K562 (cell line): ENCODE measurements around the gene UGT3A2. TPM values are rescaled to one million over a fixed set of nuclear protein-coding genes. Genes with fewer than 3 reads are reported as not detected.
A peak's percentile ranks its signal among the peaks of the same experiment; 100 is the strongest.

Experiments used
- ATAC-seq: fragments of 200-7000 bp; cut with Tn5 transposase; 3 replicates; pipeline ENCODE4 v1.9.1; 2020; ENCODE audit warnings: moderate library complexity
- BruUV-seq: library from RNA; stranded (reverse); fragments of 400-500 nt; replicated peaks from 2 replicates; lab custom pipeline; 2021; lab: Mats Ljungman, UMichigan
- CTCF ChIA-PET: fragments of 300-600 bp; formaldehyde crosslinking; extraction: SDS; loops from one replicate; lab custom pipeline; 2021; ENCODE audit warnings: low intra/inter-chr PET ratio; lab: Yijun Ruan, JAX
- POLR2A ChIA-PET: fragments of 300-600, 350-650 bp; sonication (Branson Sonifier 250); formaldehyde crosslinking; extraction: SDS; loops from one replicate; lab custom pipeline; 2021; ENCODE audit warnings: antibody characterized with exemption, inconsistent platforms; lab: Yijun Ruan, JAX
- DNase-seq, 4 experiments: peaks; one replicate each; pipeline versions ENCODE4 v3.0.0 to v3.0.0-alpha.2; 2011 to 2018; ENCODE audit warnings: low spot score in 3 of 4, mixed read lengths in 3 of 4; ENCODE audit errors: extremely low read depth in 1 of 4
- FAIRE-seq: peaks from 2 replicates; lab custom pipeline; 2011; peaks lifted over from hg19 to GRCh38; lab: Jason Lieb, UNC
- H2AFZ ChIP-seq: 2 replicates; pipeline ENCODE4 v1.6.0; 2011; ENCODE audit warnings: low read depth, low read length, control low read depth, inconsistent platforms
- H3K27ac ChIP-seq: fragments of 200-600 bp; 3 replicates; pipeline ENCODE4 v1.8.0; 2011; ENCODE audit warnings: low read depth, mild to moderate bottlenecking, control low read depth, inconsistent platforms, low read length, moderate library complexity, mixed read lengths; ENCODE audit errors: extremely low read depth
- H3K27me3 ChIP-seq, 2 experiments: fragments of 300-600 bp in 1 of 2; 2 replicates in 1 of 2; 3 replicates in 1 of 2; pipeline versions ENCODE4 v1.6.0 to v1.8.0; 2011; ENCODE audit warnings: inconsistent platforms in 2 of 2, low read length in 2 of 2, mild to moderate bottlenecking in 1 of 2, mixed read lengths in 1 of 2, moderate library complexity in 1 of 2; ENCODE audit not compliant: control insufficient read depth in 2 of 2, insufficient read depth in 2 of 2
- H3K36me3 ChIP-seq: fragments of 300-600 bp; 3 replicates; pipeline ENCODE4 v1.8.0; 2011; ENCODE audit warnings: mild to moderate bottlenecking, low read length, inconsistent platforms; ENCODE audit not compliant: control insufficient read depth, insufficient read depth
- H3K4me1 ChIP-seq, 2 experiments: fragments of 200-600 bp in 1 of 2; replicated peaks in 1 of 2; 2 replicates in 1 of 2; 3 replicates in 1 of 2; pipeline versions ENCODE4 v1.5.1 to v1.8.0; 2011; ENCODE audit warnings: inconsistent platforms in 2 of 2, low read length in 2 of 2, mild to moderate bottlenecking in 1 of 2, mixed read lengths in 1 of 2, moderate library complexity in 1 of 2; ENCODE audit not compliant: control insufficient read depth in 2 of 2, insufficient read depth in 2 of 2
- H3K4me2 ChIP-seq: 2 replicates; pipeline ENCODE4 v1.6.1; 2011; ENCODE audit warnings: low read length, control low read depth, inconsistent platforms, mixed read lengths; ENCODE audit not compliant: insufficient read depth
- H3K4me3 ChIP-seq: fragments of 200-600 bp; sonication (generic), shearing (Covaris generic); 2 replicates; pipeline ENCODE4 v1.5.1; 2016; ENCODE audit warnings: control low read depth, inconsistent platforms
- H3K79me2 ChIP-seq: fragments of 200-600 bp; 3 replicates; pipeline ENCODE4 v1.8.0; 2011; ENCODE audit warnings: low read length, inconsistent platforms; ENCODE audit not compliant: control insufficient read depth, insufficient read depth
- H3K9ac ChIP-seq, 2 experiments: 2 replicates each; pipeline versions ENCODE4 v1.6.0 to v1.6.1; 2011; ENCODE audit warnings: low read depth in 2 of 2, low read length in 2 of 2, control low read depth in 1 of 2, inconsistent platforms in 1 of 2, mild to moderate bottlenecking in 1 of 2, mixed read lengths in 1 of 2; ENCODE audit not compliant: insufficient read depth in 1 of 2
- H3K9me1 ChIP-seq: one replicate; pipeline ENCODE4 v1.6.0; 2011; ENCODE audit warnings: inconsistent platforms, mild to moderate bottlenecking, low read length, moderate library complexity; ENCODE audit not compliant: control insufficient read depth, insufficient read depth
- H3K9me3 ChIP-seq: replicated peaks from 2 replicates; pipeline ENCODE4 v1.5.1; 2011; ENCODE audit warnings: low read depth, low read length, inconsistent platforms; ENCODE audit not compliant: control insufficient read depth, insufficient read depth
- H4K20me1 ChIP-seq: replicated peaks from 2 replicates; pipeline ENCODE4 v1.6.1; 2011; ENCODE audit warnings: low read length, inconsistent platforms, mixed read lengths; ENCODE audit not compliant: control insufficient read depth, insufficient read depth
- ARID3A ChIP-seq: IDR thresholded peaks from 2 replicates; pipeline ENCODE4 v1.6.1; 2012; ENCODE audit warnings: low read depth, low read length, improper control_type of control experiment, borderline replicate concordance
- BRD9 ChIP-seq: fragments of 450-650 bp; IDR thresholded peaks from 2 replicates; pipeline ENCODE4 v1.6.1; 2018; ENCODE audit warnings: low read depth; ENCODE audit not compliant: partially characterized antibody
- CAMTA2 ChIP-seq: fragments of 250-450 bp; sonication (Bioruptor Pico); conservative IDR thresholded peaks from 2 replicates; pipeline ENCODE4 v1.5.1; 2022
- CTCF ChIP-seq, 3 experiments: IDR thresholded peaks in 2 of 3; conservative IDR thresholded peaks in 1 of 3; 2 replicates each; pipeline ENCODE4 v1.5.1; 2011 to 2012; ENCODE audit warnings: low read length in 3 of 3, mild to moderate bottlenecking in 3 of 3, control low read depth in 2 of 3, improper control_type of control experiment in 1 of 3, inconsistent platforms in 1 of 3, low read depth in 1 of 3, mixed read lengths in 1 of 3, moderate library complexity in 1 of 3; ENCODE audit not compliant: insufficient read depth in 2 of 3
- KLF10 ChIP-seq: fragments of 250-450 bp; sonication (Bioruptor Pico); IDR thresholded peaks from 2 replicates; pipeline ENCODE4 v1.6.1; 2021; ENCODE audit warnings: matching md5 sums
- MAFK ChIP-seq: IDR thresholded peaks from 2 replicates; pipeline ENCODE4 v1.6.1; 2011; ENCODE audit warnings: low read length, improper control_type of control experiment
- POU5F1 ChIP-seq: fragments of 150-350 bp; IDR thresholded peaks from 2 replicates; pipeline ENCODE4 v1.6.1; 2014; ENCODE audit warnings: borderline replicate concordance, low read length, low read depth, mild to moderate bottlenecking; ENCODE audit not compliant: partially characterized antibody
- RAD21 ChIP-seq, 2 experiments: fragments of 250-450 bp in 1 of 2; fragments of 450-650 bp in 1 of 2; sonication (Bioruptor Pico) in 1 of 2; formaldehyde crosslinking in 1 of 2; IDR thresholded peaks in 1 of 2; conservative IDR thresholded peaks in 1 of 2; 2 replicates each; pipeline versions ENCODE4 v1.4.0 to v1.8.0; 2020 to 2022; ENCODE audit warnings: mild to moderate bottlenecking in 2 of 2, moderate library complexity in 1 of 2
- SIN3B ChIP-seq: fragments of 450-650 bp; IDR thresholded peaks from 2 replicates; pipeline ENCODE4 v1.6.1; 2017; ENCODE audit warnings: low read depth, mild to moderate bottlenecking, moderate library complexity
- SMC3 ChIP-seq: conservative IDR thresholded peaks from 2 replicates; pipeline ENCODE4 v1.6.1; 2011; ENCODE audit warnings: low read depth, low read length, improper control_type of control experiment; ENCODE audit not compliant: insufficient read depth
- THRA ChIP-seq: fragments of 450-650 bp; IDR thresholded peaks from 2 replicates; pipeline ENCODE4 v1.6.1; 2017; ENCODE audit warnings: mild to moderate bottlenecking, moderate library complexity
- ZFX ChIP-seq: sonication (generic); formaldehyde crosslinking; IDR thresholded peaks from 2 replicates; pipeline ENCODE4 v1.8.0; 2022; ENCODE audit warnings: mild to moderate bottlenecking, missing genetic modification reagents, moderate library complexity
- ZNF23 ChIP-seq: fragments of 250-450 bp; sonication (Bioruptor Pico); IDR thresholded peaks from 2 replicates; pipeline ENCODE4 v1.4.0; 2020; ENCODE audit warnings: mild to moderate bottlenecking
- ZNF431 ChIP-seq: sonication (generic); formaldehyde crosslinking; IDR thresholded peaks from 2 replicates; pipeline ENCODE4 v1.8.0; 2022; ENCODE audit warnings: mild to moderate bottlenecking, missing genetic modification reagents
- ZNF766 ChIP-seq: fragments of 200-800 bp; sonication (Bioruptor generic); conservative IDR thresholded peaks from 2 replicates; pipeline ENCODE4 v1.6.1; 2016; ENCODE audit warnings: missing genetic modification characterization, missing compliant biosample characterization
- WGBS: fragments of 100-300 bp; shearing (Covaris generic); methylation state at CpG from one replicate; pipeline ENCODE4 v1.1.6; 2016; ENCODE audit warnings: low coverage, mixed read lengths; ENCODE audit not compliant: insufficient coverage; ENCODE audit errors: missing lambda C conversion rate; 5-methylcytosine and 5-hydroxymethylcytosine counted together
- in situ Hi-C: fragments of 300-500 bp; cut with MboI; formaldehyde crosslinking; loops from 4 replicates; pipeline ENCODE4 v1.15.0; 2018; ENCODE audit warnings: inconsistent platforms, mixed read lengths
- intact Hi-C: fragments of 100-400 bp; cut with micrococcal nuclease; formaldehyde crosslinking; loops from 2 replicates; pipeline ENCODE4 v1.14.2; 2022
- polyA plus RNA-seq, 8 experiments: library from polyadenylated mRNA; depleted of rRNA in 4 of 8; stranded (reverse) in 5 of 8; unstranded in 3 of 8; fragments of >200 nt; fragmentation: Nextera tagmentation in 2 of 8; fragmentation: Illumina TruSeq in 1 of 8; extraction: Ambion mirVana in 2 of 8; extraction: Trizol in 1 of 8; gene quantifications; 2 replicates each; pipeline versions ENCODE4 v1.2.1 to v1.2.3, GENCODE V29; 2011 to 2014; ENCODE audit warnings: inconsistent platforms in 1 of 8, missing spikeins in 1 of 8
- total RNA-seq, 7 experiments: library from RNA; depleted of rRNA in 6 of 7; stranded (reverse); fragments of >200 nt in 6 of 7; fragmentation: Illumina TruSeq in 2 of 7; extraction: Trizol in 2 of 7; gene quantifications; 2 replicates each; pipeline versions ENCODE4 v1.2.1 to v1.2.3, GENCODE V29; 2011 to 2021; ENCODE audit warnings: low replicate concordance in 1 of 7

Gene UGT3A2
- total and polyA plus RNA-seq, 9 of the 15 experiments (the other 6 are each of a cell fraction or from before 2014, with no cell fraction given): not detected

- peak; percentile 36 to 61 (median 47); a peak in 5 of 6 replicates for TF ChIP-seq CTCF (IDR thresholded peaks at IDR 0.05 in 2 of 3, conservative IDR thresholded peaks at IDR 0.05 in 1 of 3; ENCODE audit: insufficient read depth in 2 of 3, low read depth in 1 of 3, low read length in 3 of 3)
- no peak for TF ChIP-seq ZNF23 (CRISPR knock-in tag)
- TF ChIP-seq ARID3A: no peak
- no peak for TF ChIP-seq MAFK
- TF ChIP-seq ZNF431 (CRISPR knock-in tag): no peak
- no peak for TF ChIP-seq ZFX (CRISPR knock-in tag)
- TF ChIP-seq RAD21 (CRISPR knock-in tag; conservative IDR thresholded peaks at IDR 0.05 in 1 of 2, IDR thresholded peaks at IDR 0.05 in 1 of 2): peak; percentile 34 to 62; a peak in 3 of 4 replicates
- TF ChIP-seq ZNF766 (CRISPR knock-in tag): no peak
- no peak for TF ChIP-seq THRA
- TF ChIP-seq KLF10 (CRISPR knock-in tag): no peak
- TF ChIP-seq SIN3B: no peak
- peak; percentile 26; the same call in 1 of the 2 replicates for TF ChIP-seq SMC3
- TF ChIP-seq CAMTA2 (CRISPR knock-in tag): no peak
- no peak for TF ChIP-seq POU5F1
- TF ChIP-seq BRD9: no peak
- 0% methylated on average over 3 of the region's 3 CpGs for WGBS
- Histone ChIP-seq H4K20me1 (no peaks in the 10 kb centered on the region), H3K36me3 (no peaks in the 10 kb centered on the region), H3K4me2 (no peak overlapping the region), H2AFZ (no peak overlapping the region), H3K4me1 (no peaks in the 10 kb centered on the region), H3K4me3 (no peak overlapping the region), H3K27me3 (peaks cover 0 to 5% of the 10 kb centered on the region in 2 experiments; a peak in 3 of 5 replicates), H3K27ac (no peak overlapping the region), H3K79me2 (no peaks in the 10 kb centered on the region), H3K9me3 (no peaks in the 10 kb centered on the region), H3K9ac (no peak overlapping the region), H3K9me1 (no peaks in the 10 kb centered on the region)
- no TSS peak for BruUV-seq
- in situ Hi-C loops: no loop called here
- ATAC-seq (peak; percentile 91), FAIRE-seq (peak; percentile 29), DNase-seq (peak in 1 of 4 experiments; percentile 25)
- intact Hi-C loops: loop anchor here (10.0 kb wide), 1 partner anchor 431 kb away; no protein-coding TSS in a partner anchor
- CTCF ChIA-PET: interaction anchor here (0.6 kb wide), 1 partner anchor 325 kb away, joined by 3 read pairs; no protein-coding TSS in a partner anchor
- POLR2A ChIA-PET: interaction anchor here (0.6 to 2.1 kb wide), 2 partner anchors 66 to 168 kb away, joined by 3 to 7 read pairs; partner anchors contain the start of gene NADK2
Observed at GRCh38 chr5:36073595-36074216, 7.0 kb upstream of the UGT3A2 start.
